WTC11 (cell line): Measurements from ENCODE around the gene MTMR2. TPM values are rescaled to one million over a fixed set of nuclear protein-coding genes. Genes with fewer than 3 reads are reported as not detected.
"Not testable (repeated sequence)": the region's sequence is repeated elsewhere in the genome, so short reads cannot be mapped to it uniquely, and the experiment has no call there.

Source experiments
- ATAC-seq: fragments of 200-7000 bp; cut with Tn5 transposase; 2 replicates; pipeline ENCODE4 v1.10.0; 2021; ENCODE audit warnings: mild to moderate bottlenecking, moderate library complexity
- CTCF ChIA-PET: fragments of 300-600 bp; sonication (Branson Sonifier 250); formaldehyde crosslinking; loops from one replicate; lab custom pipeline; 2021; ENCODE audit warnings: antibody characterized with exemption; lab: Charles Lee
- POLR2A ChIA-PET: fragments of 350-600 bp; sonication (Branson Sonifier 250); formaldehyde crosslinking; loops from one replicate; lab custom pipeline; 2021; ENCODE audit warnings: antibody characterized with exemption; lab: Charles Lee
- DNase-seq: peaks from one replicate; pipeline ENCODE4 v3.0.0; 2021; ENCODE audit warnings: low spot score
- H3K27ac Mint-ChIP-seq: 2 replicates; pipeline ENCODE4 v1.8.0; 2021; ENCODE audit warnings: mixed read lengths
- H3K27me3 Mint-ChIP-seq: 2 replicates; pipeline ENCODE4 v1.8.0; 2021; ENCODE audit warnings: low read depth, mild to moderate bottlenecking, moderate library complexity, mixed read lengths
- H3K36me3 Mint-ChIP-seq: 2 replicates; pipeline ENCODE4 v1.8.0; 2021; ENCODE audit warnings: mixed read lengths
- H3K4me1 Mint-ChIP-seq: 2 replicates; pipeline ENCODE4 v1.8.0; 2022; ENCODE audit warnings: mixed read lengths
- H3K4me3 Mint-ChIP-seq: 2 replicates; pipeline ENCODE4 v1.8.0; 2021; ENCODE audit warnings: mild to moderate bottlenecking, moderate library complexity, mixed read lengths
- H3K9me3 Mint-ChIP-seq: 2 replicates; pipeline ENCODE4 v1.8.0; 2021; ENCODE audit warnings: mixed read lengths
- ATF1 ChIP-seq: sonication (generic); formaldehyde crosslinking; IDR thresholded peaks from 2 replicates; pipeline ENCODE4 v1.8.1; 2023; ENCODE audit warnings: mild to moderate bottlenecking, moderate library complexity, missing genetic modification reagents
- ELF4 ChIP-seq: sonication (generic); formaldehyde crosslinking; IDR thresholded peaks from 2 replicates; pipeline ENCODE4 v1.8.1; 2022; ENCODE audit warnings: low read depth, mild to moderate bottlenecking, moderate library complexity, missing genetic modification reagents
- HMGA2 ChIP-seq: fragments of 250-450 bp; sonication (Bioruptor Pico); IDR thresholded peaks from 2 replicates; pipeline ENCODE4 v1.4.0; 2021; ENCODE audit warnings: mild to moderate bottlenecking, moderate library complexity
- JAZF1 ChIP-seq: fragments of 250-450 bp; sonication (Bioruptor Pico); IDR thresholded peaks from 2 replicates; pipeline ENCODE4 v1.9.0; 2021; ENCODE audit warnings: moderate library complexity, mild to moderate bottlenecking, inconsistent platforms
- NR3C1 ChIP-seq: sonication (generic); formaldehyde crosslinking; conservative IDR thresholded peaks from 2 replicates; pipeline ENCODE4 v1.8.1; 2023; ENCODE audit warnings: low read depth, mild to moderate bottlenecking, missing genetic modification reagents
- OVOL2 ChIP-seq: fragments of 250-450 bp; sonication (Bioruptor Pico); IDR thresholded peaks from 2 replicates; pipeline ENCODE4 v1.9.0; 2021; ENCODE audit warnings: mild to moderate bottlenecking, borderline replicate concordance
- SMAD3 ChIP-seq: sonication (generic); formaldehyde crosslinking; IDR thresholded peaks from 2 replicates; pipeline ENCODE4 v1.8.0; 2022; ENCODE audit warnings: missing genetic modification reagents, mild to moderate bottlenecking, borderline replicate concordance
- TEAD4 ChIP-seq: sonication (generic); formaldehyde crosslinking; IDR thresholded peaks from 2 replicates; pipeline ENCODE4 v1.8.0; 2022; ENCODE audit warnings: mild to moderate bottlenecking, missing genetic modification reagents
- ZBTB21 ChIP-seq: sonication (generic); formaldehyde crosslinking; IDR thresholded peaks from 2 replicates; pipeline ENCODE4 v1.8.1; 2023; ENCODE audit warnings: mild to moderate bottlenecking, missing genetic modification reagents, borderline replicate concordance
- ZNF138 ChIP-seq: sonication (generic); formaldehyde crosslinking; conservative IDR thresholded peaks from 2 replicates; pipeline ENCODE4 v1.8.1; 2022; ENCODE audit warnings: mild to moderate bottlenecking, moderate library complexity, missing genetic modification reagents
- ZNF232 ChIP-seq: sonication (generic); formaldehyde crosslinking; IDR thresholded peaks from 2 replicates; pipeline ENCODE4 v1.8.0; 2022; ENCODE audit warnings: mild to moderate bottlenecking, missing genetic modification reagents
- ZNF396 ChIP-seq: fragments of 250-450 bp; sonication (Bioruptor Pico); IDR thresholded peaks from 2 replicates; pipeline ENCODE4 v1.8.0; 2021; ENCODE audit warnings: mild to moderate bottlenecking, moderate library complexity, borderline replicate concordance
- total RNA-seq: library from RNA; stranded (reverse); gene quantifications from 3 replicates; pipeline ENCODE4 v1.2.3, GENCODE V29; 2021
- TF ChIP-seq, protein P1 (sequence below): sonication (generic); formaldehyde crosslinking; IDR thresholded peaks from 2 replicates; pipeline ENCODE4 v1.8.1; 2022; ENCODE audit warnings: low read depth, missing genetic modification reagents, borderline replicate concordance
- TF ChIP-seq, protein P2 (sequence below): sonication (generic); formaldehyde crosslinking; IDR thresholded peaks from 2 replicates; pipeline ENCODE4 v1.8.1; 2022; ENCODE audit warnings: low read depth, mild to moderate bottlenecking, moderate library complexity, missing genetic modification reagents, borderline replicate concordance
- TF ChIP-seq, protein P3 (sequence below): fragments of 250-450 bp; sonication (Bioruptor Pico); conservative IDR thresholded peaks from 2 replicates; pipeline ENCODE4 v1.9.0; 2021; ENCODE audit warnings: mild to moderate bottlenecking
- TF ChIP-seq, protein P4 (sequence below): sonication (generic); formaldehyde crosslinking; IDR thresholded peaks from 2 replicates; pipeline ENCODE4 v1.8.0; 2022; ENCODE audit warnings: mild to moderate bottlenecking, missing genetic modification reagents
- TF ChIP-seq, protein P5 (sequence below): sonication (generic); formaldehyde crosslinking; IDR thresholded peaks from 2 replicates; pipeline ENCODE4 v1.8.1; 2022; ENCODE audit warnings: mild to moderate bottlenecking, missing genetic modification reagents, moderate library complexity, borderline replicate concordance
- TF ChIP-seq, protein P6 (sequence below): sonication (generic); formaldehyde crosslinking; IDR thresholded peaks from 2 replicates; pipeline ENCODE4 v1.8.0; 2023; ENCODE audit warnings: missing genetic modification reagents

Gene MTMR2
- total RNA-seq, 1 experiment from 2014 or later, result 45.6 TPM

DNA sequence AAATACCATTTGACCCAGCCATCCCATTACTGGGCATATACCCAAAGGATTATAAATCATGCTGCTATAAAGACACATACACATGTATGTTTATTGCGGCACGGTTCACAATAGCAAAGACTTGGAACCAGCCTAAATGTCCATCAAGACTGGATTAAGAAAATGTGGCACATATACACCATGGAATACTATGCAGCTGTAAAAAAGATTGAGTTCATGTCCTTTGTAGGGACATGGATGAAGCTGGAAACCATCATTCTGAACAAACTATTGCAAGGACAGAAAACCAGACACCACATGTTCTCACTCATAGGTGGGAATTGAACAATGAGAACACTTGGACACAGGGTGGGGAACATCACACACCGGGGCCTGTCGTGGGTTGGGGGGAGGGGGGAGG is 112.9 kb downstream of the MTMR2 start:
- H3K36me3 Mint-ChIP-seq, result peaks cover 64% of the 10 kb centered on the region
- DNase-seq, CTCF ChIA-PET, H3K27ac Mint-ChIP-seq, H3K27me3 Mint-ChIP-seq, POLR2A ChIA-PET, ATAC-seq, H3K4me3 Mint-ChIP-seq, H3K4me1 Mint-ChIP-seq: not testable (repeated sequence)
- peaks cover 46% of the 10 kb centered on the region for H3K9me3 Mint-ChIP-seq

DNA sequence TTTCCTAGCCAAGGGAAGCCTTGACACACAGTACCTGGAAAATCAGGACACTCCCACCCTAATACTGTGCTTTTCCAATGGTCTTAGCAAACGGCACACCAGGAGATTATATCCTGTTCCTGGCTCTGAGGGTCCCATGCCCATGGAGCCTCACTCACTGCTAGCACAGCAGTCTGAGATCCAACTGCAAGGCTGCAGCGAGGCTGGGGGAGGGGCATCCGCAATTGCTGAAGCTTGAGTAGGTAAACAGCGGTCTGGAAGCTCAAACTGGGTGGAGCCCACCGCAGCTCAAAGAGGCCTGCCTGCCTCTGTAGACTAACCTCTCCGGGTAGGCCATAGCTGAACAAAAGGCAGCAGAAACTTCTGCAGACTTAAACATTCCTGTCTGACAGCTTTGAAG is 117.4 kb downstream of the MTMR2 start:
- H3K27me3 Mint-ChIP-seq, DNase-seq, H3K27ac Mint-ChIP-seq, CTCF ChIA-PET, POLR2A ChIA-PET, H3K4me3 Mint-ChIP-seq, H3K4me1 Mint-ChIP-seq, ATAC-seq: not testable (repeated sequence)
- H3K9me3 Mint-ChIP-seq, result peaks cover 53% of the 10 kb centered on the region
- peaks cover 84% of the 10 kb centered on the region for H3K36me3 Mint-ChIP-seq

DNA sequence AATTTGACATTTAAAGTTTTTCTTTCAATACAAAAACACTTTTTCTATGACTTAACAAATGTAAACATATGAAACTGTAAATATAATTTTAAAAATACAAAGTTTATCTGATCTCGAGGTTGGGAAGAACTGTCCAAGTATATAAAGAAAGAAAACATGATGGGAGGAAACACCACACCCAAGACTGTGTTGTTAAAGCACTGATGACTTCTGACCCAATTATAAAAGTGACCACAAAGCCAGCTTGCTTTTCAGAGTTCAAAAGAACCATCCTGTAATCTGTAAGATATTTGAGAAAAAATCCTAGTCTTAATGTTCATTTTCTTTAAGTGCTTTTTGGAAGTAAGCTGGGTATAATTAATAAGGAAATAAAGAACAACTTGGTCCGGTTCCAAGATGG is 118.0 kb downstream of the MTMR2 start:
- ChIA-PET POLR2A (no interaction called here), CTCF (no interaction called here)
- DNase-seq, result no peak
- Mint-ChIP-seq H3K27me3 (no peaks in the 10 kb centered on the region), H3K27ac (no peak overlapping the region), H3K4me3 (no peak overlapping the region), H3K36me3 (peaks cover 83% of the 10 kb centered on the region), H3K9me3 (peaks cover 50% of the 10 kb centered on the region), H3K4me1 (no peaks in the 10 kb centered on the region)
- no peak for TF ChIP-seq ZNF232
- TF ChIP-seq JAZF1 (CRISPR knock-in tag), result no peak
- no peak for TF ChIP-seq TEAD4
- TF ChIP-seq SMAD3 (CRISPR knock-in tag), result no peak
- TF ChIP-seq OVOL2 (CRISPR knock-in tag), result no peak
- no peak for TF ChIP-seq ZBTB21
- TF ChIP-seq, protein P1, sequence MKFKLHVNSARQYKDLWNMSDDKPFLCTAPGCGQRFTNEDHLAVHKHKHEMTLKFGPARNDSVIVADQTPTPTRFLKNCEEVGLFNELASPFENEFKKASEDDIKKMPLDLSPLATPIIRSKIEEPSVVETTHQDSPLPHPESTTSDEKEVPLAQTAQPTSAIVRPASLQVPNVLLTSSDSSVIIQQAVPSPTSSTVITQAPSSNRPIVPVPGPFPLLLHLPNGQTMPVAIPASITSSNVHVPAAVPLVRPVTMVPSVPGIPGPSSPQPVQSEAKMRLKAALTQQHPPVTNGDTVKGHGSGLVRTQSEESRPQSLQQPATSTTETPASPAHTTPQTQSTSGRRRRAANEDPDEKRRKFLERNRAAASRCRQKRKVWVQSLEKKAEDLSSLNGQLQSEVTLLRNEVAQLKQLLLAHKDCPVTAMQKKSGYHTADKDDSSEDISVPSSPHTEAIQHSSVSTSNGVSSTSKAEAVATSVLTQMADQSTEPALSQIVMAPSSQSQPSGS (CRISPR knock-in tag), result no peak
- TF ChIP-seq, protein P2, sequence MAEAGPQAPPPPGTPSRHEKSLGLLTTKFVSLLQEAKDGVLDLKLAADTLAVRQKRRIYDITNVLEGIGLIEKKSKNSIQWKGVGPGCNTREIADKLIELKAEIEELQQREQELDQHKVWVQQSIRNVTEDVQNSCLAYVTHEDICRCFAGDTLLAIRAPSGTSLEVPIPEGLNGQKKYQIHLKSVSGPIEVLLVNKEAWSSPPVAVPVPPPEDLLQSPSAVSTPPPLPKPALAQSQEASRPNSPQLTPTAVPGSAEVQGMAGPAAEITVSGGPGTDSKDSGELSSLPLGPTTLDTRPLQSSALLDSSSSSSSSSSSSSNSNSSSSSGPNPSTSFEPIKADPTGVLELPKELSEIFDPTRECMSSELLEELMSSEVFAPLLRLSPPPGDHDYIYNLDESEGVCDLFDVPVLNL (CRISPR knock-in tag), result no peak
- TF ChIP-seq ZNF138 (CRISPR knock-in tag), result no peak
- TF ChIP-seq, protein P3, sequence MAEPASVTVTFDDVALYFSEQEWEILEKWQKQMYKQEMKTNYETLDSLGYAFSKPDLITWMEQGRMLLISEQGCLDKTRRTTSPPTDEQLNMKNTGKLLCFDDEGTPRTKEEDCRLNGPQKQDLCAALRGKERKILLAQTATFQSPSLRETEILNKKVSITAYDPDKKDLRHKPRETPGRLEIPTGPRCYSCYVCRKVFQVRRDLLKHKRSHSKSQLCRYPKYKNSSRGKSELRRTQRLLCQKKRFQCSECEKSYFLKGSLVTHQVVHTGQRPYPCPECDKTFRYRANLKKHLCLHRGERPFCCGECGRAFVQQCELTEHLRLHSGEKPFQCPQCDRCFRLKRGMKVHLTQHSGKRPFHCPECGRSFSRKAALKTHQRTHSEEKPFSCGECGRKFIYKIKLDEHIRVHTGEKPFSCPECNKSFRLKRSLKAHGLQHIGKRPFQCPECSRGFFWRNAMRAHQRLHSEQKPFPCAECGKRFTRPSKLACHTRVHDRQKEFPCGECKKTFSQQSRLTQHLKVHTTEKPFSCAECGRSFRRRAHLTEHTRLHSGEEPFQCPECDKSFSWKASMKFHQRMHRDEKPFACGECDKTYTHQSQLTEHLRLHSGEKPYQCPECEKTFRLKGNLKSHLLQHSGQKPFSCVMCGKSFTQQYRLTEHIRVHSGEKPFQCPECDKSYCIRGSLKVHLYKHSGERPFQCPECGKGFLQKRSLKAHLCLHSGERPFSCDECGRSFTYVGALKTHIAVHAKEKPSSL (CRISPR knock-in tag), result no peak
- no peak for TF ChIP-seq ZNF396
- TF ChIP-seq NR3C1, result no peak
- TF ChIP-seq, protein P4, sequence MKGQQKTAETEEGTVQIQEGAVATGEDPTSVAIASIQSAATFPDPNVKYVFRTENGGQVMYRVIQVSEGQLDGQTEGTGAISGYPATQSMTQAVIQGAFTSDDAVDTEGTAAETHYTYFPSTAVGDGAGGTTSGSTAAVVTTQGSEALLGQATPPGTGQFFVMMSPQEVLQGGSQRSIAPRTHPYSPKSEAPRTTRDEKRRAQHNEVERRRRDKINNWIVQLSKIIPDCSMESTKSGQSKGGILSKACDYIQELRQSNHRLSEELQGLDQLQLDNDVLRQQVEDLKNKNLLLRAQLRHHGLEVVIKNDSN (CRISPR knock-in tag), result no peak
- TF ChIP-seq ELF4 (CRISPR knock-in tag), result no peak
- no peak for TF ChIP-seq HMGA2 (CRISPR knock-in tag)
- TF ChIP-seq, protein P5, sequence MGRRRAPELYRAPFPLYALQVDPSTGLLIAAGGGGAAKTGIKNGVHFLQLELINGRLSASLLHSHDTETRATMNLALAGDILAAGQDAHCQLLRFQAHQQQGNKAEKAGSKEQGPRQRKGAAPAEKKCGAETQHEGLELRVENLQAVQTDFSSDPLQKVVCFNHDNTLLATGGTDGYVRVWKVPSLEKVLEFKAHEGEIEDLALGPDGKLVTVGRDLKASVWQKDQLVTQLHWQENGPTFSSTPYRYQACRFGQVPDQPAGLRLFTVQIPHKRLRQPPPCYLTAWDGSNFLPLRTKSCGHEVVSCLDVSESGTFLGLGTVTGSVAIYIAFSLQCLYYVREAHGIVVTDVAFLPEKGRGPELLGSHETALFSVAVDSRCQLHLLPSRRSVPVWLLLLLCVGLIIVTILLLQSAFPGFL (CRISPR knock-in tag), result no peak
- TF ChIP-seq ATF1, result no peak
- TF ChIP-seq, protein P6, sequence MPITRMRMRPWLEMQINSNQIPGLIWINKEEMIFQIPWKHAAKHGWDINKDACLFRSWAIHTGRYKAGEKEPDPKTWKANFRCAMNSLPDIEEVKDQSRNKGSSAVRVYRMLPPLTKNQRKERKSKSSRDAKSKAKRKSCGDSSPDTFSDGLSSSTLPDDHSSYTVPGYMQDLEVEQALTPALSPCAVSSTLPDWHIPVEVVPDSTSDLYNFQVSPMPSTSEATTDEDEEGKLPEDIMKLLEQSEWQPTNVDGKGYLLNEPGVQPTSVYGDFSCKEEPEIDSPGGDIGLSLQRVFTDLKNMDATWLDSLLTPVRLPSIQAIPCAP (CRISPR knock-in tag), result no peak
- no peak for ATAC-seq
